Measurements from ENCODE around the gene TMEM100.
A peak's percentile ranks its signal among the peaks of the same experiment; 100 is the strongest.

Gene TMEM100

DNA sequence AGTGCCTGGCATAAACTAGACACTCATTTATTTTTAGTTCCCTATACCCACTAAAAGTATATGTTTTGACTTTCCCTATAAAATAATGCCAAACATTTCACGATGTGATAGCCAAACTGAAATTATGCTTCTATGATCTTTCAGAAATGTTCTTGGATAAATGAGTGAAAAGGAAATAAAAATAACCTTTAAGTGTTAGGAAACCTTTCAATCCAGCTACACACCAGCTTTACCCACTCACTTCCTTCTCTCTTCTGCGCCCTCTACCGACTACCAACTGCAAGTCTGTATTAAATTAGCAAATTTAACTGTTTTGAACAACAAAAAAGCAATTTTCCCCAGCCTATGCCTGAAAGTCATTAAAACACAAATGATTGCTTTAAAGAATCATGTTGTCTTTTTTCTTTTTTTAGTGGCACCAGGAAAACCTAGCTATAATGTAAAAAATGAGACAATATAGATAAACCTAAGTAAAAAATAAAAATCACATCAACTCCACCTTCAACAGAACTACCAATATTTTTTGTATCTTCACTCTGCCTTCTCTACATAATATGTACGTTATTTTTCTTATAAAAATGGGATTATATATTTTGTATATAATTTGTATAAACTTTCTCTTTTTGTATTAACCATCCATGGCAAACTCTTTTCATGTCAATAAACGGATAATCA is 13.2 kb upstream of the TMEM100 start:
- no peaks in the 10 kb centered on the region for H4K20me1 ChIP-seq (ENCODE audit: insufficient read depth, low read length)
- no peak overlapping the region for H3K4me3 ChIP-seq (ENCODE audit: low read length)
- no peaks in the 10 kb centered on the region for H3K27me3 ChIP-seq (replicated peaks; ENCODE audit: insufficient read depth, low read length)
- peak; percentile 57 for DNase-seq
- no peak overlapping the region for H2AFZ ChIP-seq (ENCODE audit: low read length)
- TF ChIP-seq CTCF (IDR thresholded peaks at IDR 0.05; ENCODE audit: low read length): peak; percentile 77
- TF ChIP-seq EZH2 (optimal IDR thresholded peaks at IDR 0.05; ENCODE audit: low read depth, low read length): no peak
- TF ChIP-seq EZH2phosphoT487 (IDR thresholded peaks at IDR 0.05; ENCODE audit: low read length): no peak
- no peaks in the 10 kb centered on the region for H3F3A ChIP-seq (ENCODE audit: insufficient read depth, low read length)
- H3K4me2 ChIP-seq (ENCODE audit: low read depth, low read length): no peak overlapping the region
- H3K36me3 ChIP-seq (replicated peaks; ENCODE audit: insufficient read depth, low read length): no peaks in the 10 kb centered on the region
- H3K27ac ChIP-seq (ENCODE audit: low read length): no peak overlapping the region
- no peaks in the 10 kb centered on the region for H3K4me1 ChIP-seq (ENCODE audit: low read length)
- no peaks in the 10 kb centered on the region for H3K9me3 ChIP-seq (replicated peaks; ENCODE audit: insufficient read depth, low read length)
- no peak overlapping the region for H3K9ac ChIP-seq (ENCODE audit: low read length)
- H3K79me2 ChIP-seq (ENCODE audit: low read length): no peaks in the 10 kb centered on the region
- no peaks in the 10 kb centered on the region for H3K9me2 ChIP-seq (replicated peaks; ENCODE audit: insufficient read depth, low read length)

GRCh38 chr17:55734128-55734781 is 11.6 kb upstream of the TMEM100 start:
- Histone ChIP-seq H3K27ac (ENCODE audit: low read length) (no peak overlapping the region), H3K4me2 (ENCODE audit: low read depth, low read length) (no peak overlapping the region)

DNA sequence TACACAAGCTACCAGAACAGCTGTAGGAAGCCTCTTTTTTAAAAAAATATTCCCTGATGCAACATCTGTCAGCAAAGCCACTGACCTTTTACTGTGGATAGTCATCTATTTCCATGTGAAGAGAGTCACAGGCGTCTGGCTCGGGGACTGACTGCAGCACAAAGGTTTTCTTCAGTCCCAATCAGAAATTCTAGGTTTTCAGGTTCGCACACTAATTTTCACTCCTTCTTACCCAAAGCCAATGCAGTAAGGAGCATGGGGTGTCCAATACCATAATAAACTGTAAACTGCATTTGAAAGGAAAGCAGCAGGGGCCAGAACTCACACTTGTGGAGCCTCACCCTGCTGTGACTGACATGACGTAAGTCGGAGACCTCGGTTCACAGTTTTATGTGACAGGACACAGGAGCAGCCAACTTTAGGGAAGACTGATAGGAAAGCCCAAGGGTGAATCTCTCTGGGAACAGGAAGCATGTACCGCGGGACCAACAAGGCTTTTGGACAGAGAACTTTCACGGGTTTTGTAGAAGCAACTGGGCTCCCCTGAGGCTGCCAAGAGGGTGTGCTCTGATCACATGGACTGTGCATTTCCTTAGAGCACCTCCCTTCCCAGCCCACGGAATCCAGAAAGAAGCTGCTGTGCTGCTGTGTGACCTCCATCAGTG is 9.1 kb upstream of the TMEM100 start:
- H3K27ac ChIP-seq (ENCODE audit: low read length): no peak overlapping the region
- no peak for TF ChIP-seq EZH2phosphoT487 (IDR thresholded peaks at IDR 0.05; ENCODE audit: low read length)
- no peak for TF ChIP-seq CTCF (IDR thresholded peaks at IDR 0.05; ENCODE audit: low read length)
- no peak for TF ChIP-seq EZH2 (optimal IDR thresholded peaks at IDR 0.05; ENCODE audit: low read depth, low read length)
- H3K79me2 ChIP-seq (ENCODE audit: low read length): no peaks in the 10 kb centered on the region
- H4K20me1 ChIP-seq (ENCODE audit: insufficient read depth, low read length): no peaks in the 10 kb centered on the region
- H3K9ac ChIP-seq (ENCODE audit: low read length): no peak overlapping the region
- no peak overlapping the region for H3K4me3 ChIP-seq (ENCODE audit: low read length)
- no peaks in the 10 kb centered on the region for H3K27me3 ChIP-seq (replicated peaks; ENCODE audit: insufficient read depth, low read length)
- H3K4me1 ChIP-seq (ENCODE audit: low read length): no peaks in the 10 kb centered on the region
- H3K36me3 ChIP-seq (replicated peaks; ENCODE audit: insufficient read depth, low read length): no peaks in the 10 kb centered on the region
- H3K4me2 ChIP-seq (ENCODE audit: low read depth, low read length): no peak overlapping the region
- H3K9me3 ChIP-seq (replicated peaks; ENCODE audit: insufficient read depth, low read length): no peaks in the 10 kb centered on the region
- H3K9me2 ChIP-seq (replicated peaks; ENCODE audit: insufficient read depth, low read length): no peaks in the 10 kb centered on the region
- no peaks in the 10 kb centered on the region for H3F3A ChIP-seq (ENCODE audit: insufficient read depth, low read length)
- no peak for DNase-seq
- no peak overlapping the region for H2AFZ ChIP-seq (ENCODE audit: low read length)

More at GRCh38 chr17:55734128-55734781, 11.6 kb upstream of the TMEM100 start:
- Histone ChIP-seq H3K9ac (ENCODE audit: low read length) (no peak overlapping the region), H3K4me3 (ENCODE audit: low read length) (no peak overlapping the region), H3F3A (ENCODE audit: insufficient read depth, low read length) (no peaks in the 10 kb centered on the region), H4K20me1 (ENCODE audit: insufficient read depth, low read length) (no peaks in the 10 kb centered on the region), H3K4me1 (ENCODE audit: low read length) (no peaks in the 10 kb centered on the region), H2AFZ (ENCODE audit: low read length) (no peak overlapping the region), H3K9me3 (replicated peaks; ENCODE audit: insufficient read depth, low read length) (no peaks in the 10 kb centered on the region), H3K79me2 (ENCODE audit: low read length) (no peaks in the 10 kb centered on the region), H3K27me3 (replicated peaks; ENCODE audit: insufficient read depth, low read length) (no peaks in the 10 kb centered on the region), H3K9me2 (replicated peaks; ENCODE audit: insufficient read depth, low read length) (no peaks in the 10 kb centered on the region), H3K36me3 (replicated peaks; ENCODE audit: insufficient read depth, low read length) (no peaks in the 10 kb centered on the region)
- TF ChIP-seq EZH2 (optimal IDR thresholded peaks at IDR 0.05; ENCODE audit: low read depth, low read length) (no peak), EZH2phosphoT487 (IDR thresholded peaks at IDR 0.05; ENCODE audit: low read length) (no peak), CTCF (IDR thresholded peaks at IDR 0.05; ENCODE audit: low read length) (no peak)
- no peak for DNase-seq

Data from MM.1S (cell line).